GM21737 (cell line): ENCODE measurements around the gene ENOX2.
"Not testable (repeated sequence)": the region's sequence is repeated elsewhere in the genome, so short reads cannot be mapped to it uniquely, and the experiment has no call there.

Experiments used
- ATAC-seq: cut with Tn5 transposase; IDR thresholded peaks from one replicate; pipeline ENCODE4 v1.9.1; 2021; ENCODE audit warnings: mild to moderate bottlenecking, moderate library complexity; ENCODE audit not compliant: unreplicated experiment

ENOX2 gene

GRCh38 chrX:130769835-130770234, 133.2 kb downstream of the ENOX2 start:
- no peak for ATAC-seq

DNA sequence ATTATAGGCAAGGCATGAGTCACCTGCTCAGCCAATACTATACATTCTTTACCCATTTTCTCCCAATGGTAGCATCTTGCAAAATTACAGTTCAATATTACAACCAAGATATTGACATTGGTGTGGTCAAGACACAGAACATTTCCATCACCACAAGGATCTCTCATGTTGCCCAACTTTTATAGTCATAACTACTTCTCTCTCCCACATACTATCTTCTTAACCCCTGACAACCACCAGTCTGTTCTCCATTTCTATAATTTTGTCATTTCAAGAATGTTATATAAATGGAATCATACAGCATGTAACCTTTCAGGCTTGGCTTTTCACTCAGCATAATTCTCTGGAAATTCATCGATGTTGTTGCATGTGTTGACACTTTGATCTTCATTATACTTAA, 144.9 kb downstream of the ENOX2 start:
- no peak for ATAC-seq

DNA sequence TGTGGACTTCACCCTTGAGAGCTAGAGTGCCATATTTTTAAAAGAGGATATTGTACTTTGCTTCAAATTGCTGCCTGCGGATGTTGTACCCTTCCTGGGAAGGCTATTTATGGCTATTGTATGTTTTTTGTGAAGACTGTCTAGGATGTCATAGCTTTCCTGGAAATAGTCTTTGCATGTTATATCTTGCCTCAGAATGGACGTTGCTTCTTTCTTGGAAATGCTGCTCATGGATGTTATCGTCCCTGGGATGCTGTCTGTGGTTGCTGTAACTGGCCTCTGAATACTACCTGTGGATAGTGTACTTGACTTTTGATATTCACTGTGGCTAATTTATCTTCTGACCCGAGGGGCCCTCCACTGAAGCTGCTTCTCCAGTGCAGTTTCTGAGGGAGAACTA, 146.8 kb downstream of the ENOX2 start:
- ATAC-seq: no peak

DNA sequence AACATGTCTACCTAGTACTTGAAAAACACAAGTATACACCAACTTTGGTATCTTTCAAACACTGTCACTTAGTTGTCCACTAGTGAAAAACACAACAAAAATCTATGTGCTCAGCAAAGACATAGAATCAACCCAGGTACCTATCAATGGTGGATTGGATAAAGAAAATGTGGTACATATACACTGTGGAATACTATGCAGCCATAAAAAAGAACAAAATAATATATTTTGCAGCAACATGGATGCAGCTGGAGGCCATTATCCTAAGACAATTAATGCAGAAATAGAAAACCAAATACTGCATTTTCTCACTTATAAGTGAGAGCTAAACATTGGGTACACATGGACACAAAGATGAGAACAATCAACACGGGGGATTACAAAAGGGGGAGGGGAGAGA, 148.7 kb downstream of the ENOX2 start:
- ATAC-seq: no peak

DNA sequence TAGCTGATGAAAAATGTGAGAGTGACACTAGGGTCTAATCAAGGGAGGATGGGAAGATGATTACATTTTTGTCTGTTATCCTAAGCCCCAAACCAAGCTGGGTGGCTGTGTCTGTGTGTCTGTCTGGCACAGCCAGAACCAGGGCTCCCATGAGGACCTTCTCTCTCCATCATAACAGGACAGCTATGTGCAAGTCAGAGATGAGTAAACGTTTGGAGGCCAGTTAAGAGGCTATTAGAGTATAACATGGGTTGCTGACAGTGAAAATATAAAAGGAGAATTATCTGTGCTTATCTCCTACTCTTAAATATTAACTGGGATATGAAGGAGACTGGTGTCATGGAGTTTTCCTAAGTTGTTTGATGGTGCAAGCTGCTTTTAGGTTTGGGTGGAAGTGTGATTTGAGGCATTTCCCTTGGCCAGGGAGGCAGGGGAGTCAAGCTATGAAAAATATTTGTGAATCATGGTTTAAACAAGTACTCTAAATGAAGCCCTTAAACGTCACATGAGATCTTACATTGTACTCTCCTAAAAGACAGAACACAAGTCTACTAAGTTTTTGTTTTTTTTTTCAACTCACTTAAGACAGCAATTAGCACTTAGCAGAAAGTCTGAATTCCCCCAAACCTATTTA, 156.2 kb downstream of the ENOX2 start:
- no peak for ATAC-seq

DNA sequence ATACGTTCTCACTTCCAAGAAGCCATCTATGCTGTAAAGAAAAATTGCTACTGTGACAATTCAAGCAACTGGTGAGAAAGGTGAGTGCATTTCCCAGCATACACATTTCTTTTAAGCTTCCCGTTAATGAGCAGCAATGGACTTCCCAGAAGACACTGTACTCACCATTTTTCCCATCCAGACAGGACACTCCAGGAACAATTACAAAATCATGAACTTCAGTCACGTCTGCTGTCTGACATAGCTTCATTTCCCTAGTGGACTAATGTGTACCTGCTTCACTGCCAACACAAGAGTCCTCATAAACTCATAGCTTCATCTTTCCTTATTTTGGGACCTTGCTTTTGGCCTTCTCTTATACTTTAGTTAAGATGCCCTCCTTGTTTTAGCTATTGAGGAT, 156.9 kb downstream of the ENOX2 start:
- ATAC-seq: no peak

DNA sequence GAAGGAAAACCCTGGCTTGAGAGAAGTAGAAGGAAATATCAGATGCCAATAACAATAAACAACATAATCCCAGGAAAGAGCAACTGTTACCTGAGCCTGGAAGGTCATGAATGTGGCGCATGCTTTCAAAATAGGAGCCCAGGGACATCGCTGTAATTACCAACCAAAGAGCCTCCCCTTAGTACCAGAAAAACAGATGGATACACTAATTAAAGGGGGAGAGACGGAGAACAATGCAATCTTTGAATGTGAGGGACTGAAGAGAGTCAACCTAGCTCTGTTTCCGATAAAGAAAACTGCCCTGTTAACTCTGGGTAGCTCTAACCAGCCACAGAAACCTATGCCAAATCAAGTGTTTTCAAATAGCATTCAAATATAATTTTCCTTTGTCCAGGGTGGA, 161.4 kb downstream of the ENOX2 start:
- ATAC-seq: no peak

- no peak for ATAC-seq
Observed at GRCh38 chrX:130741151-130741550, 161.9 kb downstream of the ENOX2 start.

- ATAC-seq: no peak
Observed at GRCh38 chrX:130738638-130739195, 164.3 kb downstream of the ENOX2 start.

DNA sequence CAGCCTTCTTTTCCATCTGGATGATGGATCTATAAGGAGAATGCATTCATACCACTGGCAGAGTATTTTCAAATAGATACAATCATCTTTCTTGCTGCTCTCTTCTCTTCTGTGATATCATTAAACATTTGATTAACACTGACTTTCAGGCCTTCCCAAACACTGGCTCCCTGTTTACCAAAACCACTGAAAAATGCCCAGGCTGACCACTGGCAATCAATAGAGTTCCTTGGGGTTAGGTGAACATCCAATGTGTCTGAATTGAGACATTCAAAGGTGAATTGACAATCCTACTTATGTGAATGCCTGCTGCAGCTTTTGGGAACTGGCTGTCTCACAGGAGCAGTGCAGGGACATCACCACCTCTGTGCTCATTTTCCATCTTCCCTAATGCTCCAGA, 168.3 kb downstream of the ENOX2 start:
- no peak for ATAC-seq

- ATAC-seq: no peak
Observed at GRCh38 chrX:130728208-130728607, 174.8 kb downstream of the ENOX2 start.

GRCh38 chrX:130726661-130727060, 176.3 kb downstream of the ENOX2 start:
- no peak for ATAC-seq

DNA sequence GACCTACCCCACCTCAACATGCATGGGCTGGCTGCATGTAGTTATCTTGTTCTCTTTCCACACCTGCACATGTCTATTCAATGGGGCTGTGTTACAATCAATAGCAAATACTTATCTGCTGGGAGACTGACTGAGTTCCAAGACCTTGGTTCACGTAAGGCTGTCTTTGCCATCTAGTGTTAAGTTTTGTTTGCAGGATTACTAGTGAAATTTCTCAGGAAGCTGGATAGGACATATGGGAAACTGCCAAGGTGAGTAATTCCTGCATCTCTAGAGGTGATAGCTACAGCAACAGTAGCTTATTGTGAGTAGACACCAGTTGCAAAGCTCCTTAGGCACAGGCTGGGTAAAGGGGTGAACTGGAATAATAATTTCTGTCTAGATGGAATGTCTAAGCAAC, 177.5 kb downstream of the ENOX2 start:
- no peak for ATAC-seq

DNA sequence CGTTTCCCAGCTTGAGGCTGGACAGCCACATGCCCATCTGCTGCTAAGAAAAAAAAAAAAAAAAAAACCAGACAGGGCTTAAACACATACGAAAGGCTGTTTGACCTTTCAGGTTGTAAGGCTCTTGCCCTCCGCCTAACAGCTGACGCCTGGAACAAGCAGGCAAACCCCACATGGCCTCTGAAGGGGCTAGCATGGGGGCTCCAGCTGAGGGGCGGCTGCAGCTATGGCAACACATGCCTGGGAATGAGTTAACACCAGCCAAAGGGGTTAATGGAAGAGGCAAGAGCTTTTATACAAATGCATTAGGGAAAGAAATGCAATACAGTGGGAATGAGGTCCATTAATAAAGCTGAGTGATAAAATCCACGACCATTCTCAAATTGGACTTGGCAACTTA, 183.6 kb downstream of the ENOX2 start:
- no peak for ATAC-seq

DNA sequence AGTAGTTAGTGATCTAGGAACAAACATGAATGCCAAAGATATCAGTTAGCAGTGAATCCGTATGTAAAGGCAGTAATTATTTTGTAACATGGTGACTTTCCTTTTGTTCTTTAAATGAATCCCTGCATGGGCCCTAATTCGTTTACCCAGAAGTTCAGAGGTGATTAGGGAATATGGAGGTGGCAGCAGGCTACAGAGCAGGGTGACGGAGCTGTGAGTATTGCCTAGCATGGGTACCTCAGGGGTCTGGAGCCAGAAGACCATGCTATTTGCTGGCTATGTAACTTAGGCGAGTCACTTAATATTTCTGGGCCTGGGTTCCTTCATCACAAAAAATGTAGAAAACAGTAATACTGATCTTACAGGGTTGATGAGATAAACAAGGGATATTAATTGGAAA, 184.9 kb downstream of the ENOX2 start:
- ATAC-seq: no peak

DNA sequence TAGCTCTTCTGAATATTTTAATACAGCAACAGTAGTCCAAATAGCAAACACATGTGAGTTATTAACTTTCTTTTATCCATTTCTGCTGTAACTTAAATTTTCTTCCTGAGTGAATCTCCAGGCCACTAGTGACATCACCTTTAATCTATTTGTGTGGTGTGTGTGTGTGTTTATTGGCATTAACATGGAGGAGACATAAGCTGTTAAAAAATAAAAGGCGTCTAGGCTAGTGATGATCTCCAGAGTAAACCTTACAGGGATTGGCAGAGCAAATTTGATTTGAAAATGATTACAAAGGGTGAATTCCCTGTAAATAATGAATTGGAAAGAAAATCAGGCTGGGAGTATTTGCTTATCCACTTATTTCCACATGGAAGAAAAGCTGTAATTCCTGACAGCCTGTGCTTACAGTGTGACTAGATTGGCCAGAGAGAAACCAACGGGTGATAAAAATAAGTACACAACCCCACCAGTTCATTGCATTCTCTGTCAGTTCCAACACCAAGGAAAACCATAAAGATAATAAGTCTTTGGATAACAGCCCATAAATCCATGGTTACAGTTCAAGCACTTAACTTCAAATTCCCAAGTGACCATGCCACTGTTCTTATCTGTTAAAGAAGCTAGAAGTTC, 186.1 kb downstream of the ENOX2 start:
- no peak for ATAC-seq

DNA sequence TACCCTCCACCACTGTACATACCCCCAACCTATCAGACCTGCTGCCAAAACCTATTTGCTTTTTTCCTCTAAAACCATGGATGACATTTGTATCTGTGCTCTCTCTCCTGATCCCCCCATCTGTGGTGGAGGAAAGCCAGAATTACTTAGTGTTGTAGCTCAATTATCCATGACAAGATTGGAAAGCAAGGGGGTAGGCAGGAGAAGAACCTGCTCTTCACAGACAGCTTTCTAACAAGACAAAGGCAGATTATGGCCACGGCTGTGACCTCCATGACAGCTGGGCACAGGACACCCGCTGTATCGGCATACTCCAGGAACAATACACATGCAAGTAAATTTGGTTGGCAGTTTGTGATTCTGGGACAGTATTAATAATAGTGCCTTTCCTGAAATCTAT, 186.7 kb downstream of the ENOX2 start:
- no peak for ATAC-seq

DNA sequence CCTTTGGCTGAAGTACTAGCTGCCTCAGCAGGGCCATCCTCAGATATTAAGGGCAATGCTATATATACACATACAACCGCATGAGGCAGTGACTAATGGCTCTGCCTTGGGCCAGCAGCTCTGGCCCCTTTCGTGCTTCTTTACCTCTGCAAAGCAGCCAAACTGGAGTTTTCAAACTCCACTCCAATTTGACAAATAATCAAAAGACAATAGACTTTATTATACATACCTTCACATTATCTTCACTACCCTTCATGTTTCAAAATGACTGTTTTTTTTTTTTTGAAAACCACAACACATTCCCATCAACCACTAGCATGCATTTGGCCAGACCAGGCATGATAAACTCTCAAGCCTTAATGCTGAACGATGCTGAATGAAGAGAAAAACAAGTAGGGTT, 187.7 kb downstream of the ENOX2 start:
- ATAC-seq: no peak

GRCh38 chrX:130714665-130715064, 188.3 kb downstream of the ENOX2 start:
- ATAC-seq: no peak

- ATAC-seq: no peak
Observed at GRCh38 chrX:130714135-130714534, 188.9 kb downstream of the ENOX2 start.

DNA sequence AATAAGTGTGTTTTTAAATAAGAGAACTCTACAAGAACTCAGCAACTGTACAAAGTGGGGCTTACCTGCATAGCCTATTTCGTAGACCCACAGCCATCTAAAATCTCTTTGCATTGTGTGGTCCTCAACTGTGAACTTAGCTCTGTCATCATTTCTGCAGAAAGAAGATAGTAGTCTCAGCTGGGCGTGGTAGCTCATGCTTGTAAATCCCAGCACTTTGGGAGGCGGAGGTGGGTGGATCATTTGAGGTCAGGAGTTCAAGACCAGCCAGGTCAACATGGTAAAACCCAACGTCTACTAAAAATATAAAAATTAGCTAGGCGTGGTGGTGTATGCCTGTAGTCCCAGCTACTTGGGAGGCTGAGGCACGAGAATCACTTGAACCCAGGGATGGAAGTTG, 193.8 kb downstream of the ENOX2 start:
- ATAC-seq: not testable (repeated sequence)

- no peak for ATAC-seq
Observed at GRCh38 chrX:130705591-130705990, 197.4 kb downstream of the ENOX2 start.
